Uterus (tissue), 2 donors: ENCODE measurements around the gene RNU7-1.

ENCODE experiments used
- POLR2A ChIP-seq, 2 donors: fragments of 450-650 bp; IDR thresholded peaks; one replicate each; pipeline ENCODE4 v1.6.1; 2016; ENCODE audit warnings: antibody characterized with exemption in 2 of 2, mild to moderate bottlenecking in 1 of 2, moderate library complexity in 1 of 2
- TF ChIP-seq, protein P1 (sequence below), 4 experiments: fragments of 200-600 bp in 2 of 4; fragments of 450-650 bp in 2 of 4; sonication (generic) in 2 of 4; IDR thresholded peaks; one replicate each; pipeline ENCODE4 v1.5.1; 2016 to 2019; ENCODE audit warnings: antibody characterized with exemption in 4 of 4, mild to moderate bottlenecking in 2 of 4, moderate library complexity in 1 of 4

DNA sequence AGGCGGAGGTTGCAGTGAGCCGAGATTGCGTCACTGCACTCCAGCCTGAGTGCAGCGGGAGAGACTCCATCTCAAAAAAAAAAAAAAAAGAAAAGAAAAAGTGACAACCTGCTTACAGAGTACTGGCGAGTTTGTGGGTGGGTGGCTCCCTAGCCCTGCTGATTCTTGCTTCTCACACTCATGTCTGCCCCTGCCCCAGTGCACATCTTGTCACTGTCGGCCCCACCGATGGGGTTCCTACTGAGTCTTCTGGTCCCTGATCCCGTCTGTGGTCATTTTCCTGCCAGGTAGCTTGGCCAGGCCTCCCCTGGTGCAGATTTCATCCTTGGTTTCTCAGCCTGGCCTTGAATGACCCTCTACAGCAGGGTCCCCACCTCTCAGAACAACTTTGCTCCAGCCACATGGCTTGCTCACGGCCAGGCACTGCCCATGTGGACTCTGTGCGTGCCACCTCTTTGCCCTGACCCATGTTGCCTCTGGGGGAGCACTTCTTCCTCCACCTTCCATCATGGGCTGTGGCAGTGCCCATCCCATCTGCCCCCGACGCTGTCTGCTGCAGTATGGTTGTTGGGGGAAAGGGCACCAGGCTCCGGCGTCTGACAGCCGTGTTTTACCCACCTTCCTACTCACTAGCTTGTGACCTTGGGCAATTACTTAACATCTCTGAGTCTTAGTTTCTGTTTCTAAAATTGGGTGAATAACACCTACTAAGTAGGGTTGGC is 5.4 kb downstream of the RNU7-1 start:
- TF ChIP-seq, protein P1, sequence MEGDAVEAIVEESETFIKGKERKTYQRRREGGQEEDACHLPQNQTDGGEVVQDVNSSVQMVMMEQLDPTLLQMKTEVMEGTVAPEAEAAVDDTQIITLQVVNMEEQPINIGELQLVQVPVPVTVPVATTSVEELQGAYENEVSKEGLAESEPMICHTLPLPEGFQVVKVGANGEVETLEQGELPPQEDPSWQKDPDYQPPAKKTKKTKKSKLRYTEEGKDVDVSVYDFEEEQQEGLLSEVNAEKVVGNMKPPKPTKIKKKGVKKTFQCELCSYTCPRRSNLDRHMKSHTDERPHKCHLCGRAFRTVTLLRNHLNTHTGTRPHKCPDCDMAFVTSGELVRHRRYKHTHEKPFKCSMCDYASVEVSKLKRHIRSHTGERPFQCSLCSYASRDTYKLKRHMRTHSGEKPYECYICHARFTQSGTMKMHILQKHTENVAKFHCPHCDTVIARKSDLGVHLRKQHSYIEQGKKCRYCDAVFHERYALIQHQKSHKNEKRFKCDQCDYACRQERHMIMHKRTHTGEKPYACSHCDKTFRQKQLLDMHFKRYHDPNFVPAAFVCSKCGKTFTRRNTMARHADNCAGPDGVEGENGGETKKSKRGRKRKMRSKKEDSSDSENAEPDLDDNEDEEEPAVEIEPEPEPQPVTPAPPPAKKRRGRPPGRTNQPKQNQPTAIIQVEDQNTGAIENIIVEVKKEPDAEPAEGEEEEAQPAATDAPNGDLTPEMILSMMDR (IDR thresholded peaks at IDR 0.05): no peak
- TF ChIP-seq POLR2A (IDR thresholded peaks at IDR 0.05): no peak
